ENCODE data around the gene ENO3. TPM values are rescaled to one million over a fixed set of nuclear protein-coding genes. Genes with fewer than 3 reads are reported as not detected.

The ENO3 gene
- total RNA-seq, 4 donors from 2014 or later = 2.0 to 4.2 (median 3.2) TPM

- no peaks in the 10 kb centered on the region for H3K9me3 ChIP-seq
- no peak overlapping the region for H3K27ac ChIP-seq
- WGBS = 73% methylated on average over 16 of the region's 16 CpGs
- H3K4me3 ChIP-seq = no peak overlapping the region
- H3K4me1 ChIP-seq = peaks cover 17% of the 10 kb centered on the region
- peak in 1 of 2 donors; percentile 55 for DNase-seq (ENCODE audit: low spot score in 2 of 2)
- TF ChIP-seq EP300 (IDR thresholded peaks at IDR 0.05) = no peak
- no peak for TF ChIP-seq POLR2AphosphoS5 (IDR thresholded peaks at IDR 0.05)
- H3K36me3 ChIP-seq = peaks cover 25% of the 10 kb centered on the region
- no peaks in the 10 kb centered on the region for H3K27me3 ChIP-seq
Observed at GRCh38 chr17:4933646-4934045, 17.3 kb upstream of the ENO3 start.

- H3K4me1 ChIP-seq = peaks cover 25% of the 10 kb centered on the region
- H3K4me3 ChIP-seq = no peak overlapping the region
- TF ChIP-seq POLR2A (IDR thresholded peaks at IDR 0.05) = no peak
- TF ChIP-seq EP300 (IDR thresholded peaks at IDR 0.05) = no peak
- TF ChIP-seq CTCF (IDR thresholded peaks at IDR 0.05) = no peak
- TF ChIP-seq POLR2AphosphoS5 (IDR thresholded peaks at IDR 0.05) = no peak
- DNase-seq (ENCODE audit: low spot score in 2 of 2) = peak in 1 of 2 donors; percentile 61
- no peaks in the 10 kb centered on the region for H3K27me3 ChIP-seq
- no peaks in the 10 kb centered on the region for H3K9me3 ChIP-seq
- WGBS = 36% methylated on average over 14 of the region's 14 CpGs
- no peak overlapping the region for H3K27ac ChIP-seq
- H3K36me3 ChIP-seq = peaks cover 25% of the 10 kb centered on the region
Observed at GRCh38 chr17:4934173-4934979, 16.5 kb upstream of the ENO3 start.

- H3K27ac ChIP-seq = no peak overlapping the region
- DNase-seq (ENCODE audit: low spot score in 2 of 2) = no peak
- no peaks in the 10 kb centered on the region for H3K27me3 ChIP-seq
- no peak overlapping the region for H3K4me3 ChIP-seq
- no peak for TF ChIP-seq EP300 (IDR thresholded peaks at IDR 0.05)
- TF ChIP-seq CTCF (IDR thresholded peaks at IDR 0.05) = no peak
- H3K9me3 ChIP-seq = no peaks in the 10 kb centered on the region
- peaks cover 25% of the 10 kb centered on the region for H3K36me3 ChIP-seq
- peaks cover 26% of the 10 kb centered on the region for H3K4me1 ChIP-seq
Observed at GRCh38 chr17:4935650-4936049, 15.3 kb upstream of the ENO3 start.

DNA sequence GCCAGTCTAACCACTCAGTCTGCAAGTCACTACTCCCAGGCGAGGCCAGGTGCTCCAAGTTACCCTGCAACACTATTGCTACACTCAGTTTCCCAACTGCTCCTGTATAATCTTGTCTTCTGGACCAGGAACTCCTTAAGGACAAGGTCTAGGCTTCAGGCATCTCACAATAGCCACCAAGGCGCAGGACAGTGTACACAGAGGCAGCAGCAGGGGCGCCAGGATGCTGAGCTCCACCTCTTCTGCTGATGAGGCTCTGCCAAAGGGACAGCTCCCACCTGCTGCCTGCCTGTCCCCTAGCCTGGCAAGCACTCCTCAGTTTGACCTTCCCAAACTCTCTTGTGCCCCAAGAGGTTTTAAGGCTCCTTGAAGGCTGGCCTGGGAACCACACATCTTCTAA is 14.5 kb upstream of the ENO3 start:
- peaks cover 34% of the 10 kb centered on the region for H3K4me1 ChIP-seq
- peaks cover 25% of the 10 kb centered on the region for H3K36me3 ChIP-seq
- WGBS = 81% methylated on average over 3 of the region's 3 CpGs
- no peak for TF ChIP-seq EP300 (IDR thresholded peaks at IDR 0.05)
- no peak for TF ChIP-seq CTCF (IDR thresholded peaks at IDR 0.05)
- no peak for TF ChIP-seq POLR2A (IDR thresholded peaks at IDR 0.05)
- TF ChIP-seq POLR2AphosphoS5 (IDR thresholded peaks at IDR 0.05) = no peak
- no peaks in the 10 kb centered on the region for H3K27me3 ChIP-seq
- no peak for DNase-seq (ENCODE audit: low spot score in 2 of 2)
- H3K27ac ChIP-seq = no peak overlapping the region
- H3K4me3 ChIP-seq = no peak overlapping the region
- H3K9me3 ChIP-seq = no peaks in the 10 kb centered on the region

GRCh38 chr17:4937553-4937952 is 13.4 kb upstream of the ENO3 start:
- Histone ChIP-seq H3K4me3 (no peak overlapping the region), H3K27ac (no peak overlapping the region), H3K36me3 (peaks cover 31% of the 10 kb centered on the region), H3K9me3 (no peaks in the 10 kb centered on the region), H3K4me1 (peaks cover 45% of the 10 kb centered on the region), H3K27me3 (no peaks in the 10 kb centered on the region)
- 94% methylated on average over 15 of the region's 16 CpGs for WGBS
- DNase-seq (ENCODE audit: low spot score in 2 of 2) = no peak
- TF ChIP-seq EP300 (IDR thresholded peaks at IDR 0.05) (no peak), CTCF (IDR thresholded peaks at IDR 0.05) (no peak), POLR2AphosphoS5 (IDR thresholded peaks at IDR 0.05) (no peak), POLR2A (IDR thresholded peaks at IDR 0.05) (no peak)

Data from suprapubic skin (tissue), 4 donors.